NCI-H2081 (cell line): ENCODE measurements around the gene SH3BP5L.

Experiments used
- DNase-seq, 2 experiments: peaks; one replicate each; lab custom pipeline; 2025; lab: John Stamatoyannopoulos, UW

SH3BP5L gene

GRCh38 chr1:248776991-248777390, 48.7 kb downstream of the SH3BP5L start:
- no peak for DNase-seq

DNA sequence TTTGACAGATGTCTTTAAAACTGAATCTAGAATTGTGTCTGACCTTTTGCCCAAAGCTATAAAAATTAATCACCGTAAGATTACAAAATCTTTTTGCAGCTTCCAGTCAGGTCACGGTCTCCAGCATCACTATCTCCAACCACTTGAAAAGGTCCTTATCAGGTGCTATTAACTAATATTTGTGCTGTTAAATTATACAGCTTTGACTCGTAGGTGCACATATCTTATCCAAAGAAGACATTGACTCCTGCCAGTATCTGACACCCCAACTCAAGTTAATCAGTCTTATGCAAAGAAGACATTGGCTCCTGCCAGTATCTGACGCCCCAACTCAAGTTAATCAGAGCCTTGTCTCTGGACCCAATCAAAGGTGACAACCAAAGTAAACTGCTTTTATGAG, 50.3 kb downstream of the SH3BP5L start:
- no peak for DNase-seq
